Prostate gland (tissue), 2 donors: Measurements from ENCODE around the gene C1QTNF4.

Experiments
- CTCF ChIP-seq, 4 experiments: fragments of 200-600 bp in 2 of 4; fragments of 450-650 bp in 2 of 4; sonication (generic) in 2 of 4; IDR thresholded peaks; 1 replicate in 3 of 4; 2 replicates in 1 of 4; pipeline ENCODE4 v1.5.1; 2016 to 2019; ENCODE audit warnings: antibody characterized with exemption in 4 of 4, mild to moderate bottlenecking in 2 of 4, moderate library complexity in 2 of 4
- POLR2A ChIP-seq: fragments of 450-650 bp; IDR thresholded peaks from one replicate; pipeline ENCODE4 v1.6.1; 2016; ENCODE audit warnings: antibody characterized with exemption, mild to moderate bottlenecking
- POLR2AphosphoS5 ChIP-seq: sonication (generic); formaldehyde crosslinking; IDR thresholded peaks from one replicate; pipeline ENCODE4 v1.6.1; 2017; ENCODE audit warnings: antibody characterized with exemption

- TF ChIP-seq CTCF (IDR thresholded peaks at IDR 0.05) = no peak
- TF ChIP-seq POLR2A = no peak
- no peak for TF ChIP-seq POLR2AphosphoS5
Measured at GRCh38 chr11:47553406-47553743, 40.8 kb downstream of the C1QTNF4 start.
